ENCODE results near the gene KAT2A. TPM values are rescaled to one million over a fixed set of nuclear protein-coding genes. Genes with fewer than 3 reads are reported as not detected.

Gene KAT2A
- total and polyA plus RNA-seq, 9 of the 15 experiments (the other 6 are each of a cell fraction or from before 2014, with no cell fraction given) = 1.5 to 80.4 (median 31.9) TPM

- no peak for TF ChIP-seq ZNF318 (IDR thresholded peaks at IDR 0.05; ENCODE audit: borderline replicate concordance in 1 of 2, low read depth in 1 of 2)
- no peak for TF ChIP-seq HDAC2 (IDR thresholded peaks at IDR 0.05)
- TF ChIP-seq RERE (CRISPR knock-in tag; IDR thresholded peaks at IDR 0.05; ENCODE audit: borderline replicate concordance) = no peak
- no peak for TF ChIP-seq TAF15 (IDR thresholded peaks at IDR 0.05; ENCODE audit: low read depth, low read length)
- no peak for TF ChIP-seq ETV1 (tag; conservative IDR thresholded peaks at IDR 0.05; ENCODE audit: low read depth)
- 0 out of 2 replicates have a peak, but pooled peaks have one; percentile 12 for TF ChIP-seq KLF16 (IDR thresholded peaks at IDR 0.05)
- TF ChIP-seq DLX4 (CRISPR knock-in tag; IDR thresholded peaks at IDR 0.05) = no peak
- TF ChIP-seq ZNF583 (CRISPR knock-in tag; IDR thresholded peaks at IDR 0.05) = 0 out of 2 replicates have a peak, but pooled peaks have one; percentile 34
- TF ChIP-seq L3MBTL2 (IDR thresholded peaks at IDR 0.05) = peak; percentile 58
- peak; percentile 42 for TF ChIP-seq PCBP1 (IDR thresholded peaks at IDR 0.05; ENCODE audit: low read depth, low read length, poor library complexity, severe bottlenecking)
- TF ChIP-seq ZNF347 (CRISPR knock-in tag; IDR thresholded peaks at IDR 0.05; ENCODE audit: low read depth) = no peak
- TF ChIP-seq ZNF274 (IDR thresholded peaks at IDR 0.05; ENCODE audit: borderline replicate concordance, low read depth, low read length) = no peak
These were observed at the start of gene KAT2A (continued) for GRCh38 chr17:42120770-42121769.
